Right atrium auricular region (tissue), 2 donors: ENCODE measurements around the gene SPAG16. TPM values are rescaled to one million over a fixed set of nuclear protein-coding genes. Genes with fewer than 3 reads are reported as not detected.

Experiments used
- DNase-seq: peaks from one replicate; pipeline ENCODE4 v3.0.0-alpha.2; 2019; ENCODE audit warnings: low spot score
- H3K27ac ChIP-seq, 2 donors: fragments of 200-600 bp; sonication (generic); 1 replicate in 1 of 2; 2 replicates in 1 of 2; pipeline ENCODE4 v1.5.1; 2016 to 2019
- H3K27me3 ChIP-seq, 2 donors: fragments of 200-600 bp; sonication (generic); one replicate each; pipeline versions ENCODE4 v1.5.1 to v1.6.0; 2017 to 2019
- H3K36me3 ChIP-seq: fragments of 200-600 bp; sonication (generic); one replicate; pipeline ENCODE4 v1.5.1; 2016
- H3K4me1 ChIP-seq, 2 donors: fragments of 200-600 bp; sonication (generic); one replicate each; pipeline versions ENCODE4 v1.5.1 to v1.6.0; 2017 to 2019
- H3K4me3 ChIP-seq, 2 donors: fragments of 200-600 bp; sonication (generic); 1 replicate in 1 of 2; 2 replicates in 1 of 2; pipeline ENCODE4 v1.5.1; 2017 to 2019; ENCODE audit warnings: mild to moderate bottlenecking in 1 of 2, moderate library complexity in 1 of 2
- H3K9me3 ChIP-seq, 2 donors: fragments of 200-600 bp; sonication (generic); one replicate each; pipeline ENCODE4 v1.5.1; 2019
- CTCF ChIP-seq, 2 donors: fragments of 200-600 bp; sonication (generic); IDR thresholded peaks; one replicate each; pipeline ENCODE4 v1.5.1; 2019; ENCODE audit warnings: antibody characterized with exemption in 2 of 2
- total RNA-seq, 2 donors: library from RNA; depleted of rRNA; stranded (reverse); fragments of >200 nt; gene quantifications; one replicate each; pipeline ENCODE4 v1.1.0, GENCODE V29; 2016

The SPAG16 gene
- total RNA-seq, 2 donors from 2014 or later = 17.3 to 18.3 TPM

- H3K9me3 ChIP-seq = peaks cover 0 to 18% of the 10 kb centered on the region in 2 donors
Observed at GRCh38 chr2:214293593-214293992, 1009.3 kb downstream of the SPAG16 start.

GRCh38 chr2:214294426-214294825 lies 1010.2 kb downstream of the SPAG16 start:
- DNase-seq = no peak
- Histone ChIP-seq H3K27ac (no peak overlapping the region), H3K4me3 (no peak overlapping the region), H3K4me1 (no peaks in the 10 kb centered on the region), H3K36me3 (no peaks in the 10 kb centered on the region), H3K9me3 (peaks cover 0 to 18% of the 10 kb centered on the region in 2 donors), H3K27me3 (no peaks in the 10 kb centered on the region)
- TF ChIP-seq CTCF (IDR thresholded peaks at IDR 0.05) = no peak

More at GRCh38 chr2:214293593-214293992, 1009.3 kb downstream of the SPAG16 start:
- Histone ChIP-seq H3K27ac (no peak overlapping the region), H3K27me3 (no peaks in the 10 kb centered on the region), H3K4me3 (no peak overlapping the region), H3K4me1 (no peaks in the 10 kb centered on the region), H3K36me3 (no peaks in the 10 kb centered on the region)
- no peak for DNase-seq
- no peak for TF ChIP-seq CTCF (IDR thresholded peaks at IDR 0.05)

GRCh38 chr2:214297423-214297822 lies 1013.2 kb downstream of the SPAG16 start:
- no peaks in the 10 kb centered on the region for H3K36me3 ChIP-seq
- H3K9me3 ChIP-seq = peaks cover 0 to 8% of the 10 kb centered on the region in 2 donors
- no peak overlapping the region for H3K27ac ChIP-seq
- TF ChIP-seq CTCF (IDR thresholded peaks at IDR 0.05) = no peak
- no peak for DNase-seq
- no peaks in the 10 kb centered on the region for H3K27me3 ChIP-seq
- H3K4me3 ChIP-seq = no peak overlapping the region
- H3K4me1 ChIP-seq = no peaks in the 10 kb centered on the region

GRCh38 chr2:214310319-214310718 lies 1026.1 kb downstream of the SPAG16 start:
- no peak for DNase-seq
- Histone ChIP-seq H3K4me3 (no peak overlapping the region), H3K27me3 (no peaks in the 10 kb centered on the region), H3K4me1 (no peaks in the 10 kb centered on the region), H3K9me3 (peaks cover 0 to 4% of the 10 kb centered on the region in 2 donors), H3K36me3 (no peaks in the 10 kb centered on the region), H3K27ac (no peak overlapping the region)
- TF ChIP-seq CTCF (IDR thresholded peaks at IDR 0.05) = no peak

GRCh38 chr2:214311031-214311533 lies 1026.8 kb downstream of the SPAG16 start:
- DNase-seq = no peak
- H3K27ac ChIP-seq = no peak overlapping the region
- no peak for TF ChIP-seq CTCF (IDR thresholded peaks at IDR 0.05)
- no peaks in the 10 kb centered on the region for H3K36me3 ChIP-seq
- no peaks in the 10 kb centered on the region for H3K27me3 ChIP-seq
- H3K9me3 ChIP-seq = no peaks in the 10 kb centered on the region
- H3K4me1 ChIP-seq = no peaks in the 10 kb centered on the region
- no peak overlapping the region for H3K4me3 ChIP-seq
